BLaER1 treated with 17β-estradiol and CSF1 and Interleukin-3, amounts not matched to agents 10 nM and 100 nM (cell line): ENCODE results near the gene SON.
"Not testable (repeated sequence)": the region's sequence is repeated elsewhere in the genome, so short reads cannot be mapped to it uniquely, and the experiment has no call there.

Experiments
- H3K27ac ChIP-seq, 11 experiments: shearing (Covaris generic); formaldehyde crosslinking; 2 replicates each; pipeline ENCODE4 v1.8.1; 2022
- H3K27me3 ChIP-seq, 11 experiments: shearing (Covaris generic); formaldehyde crosslinking; 2 replicates each; pipeline ENCODE4 v1.8.1; 2022
- H3K36me3 ChIP-seq, 11 experiments: shearing (Covaris generic); formaldehyde crosslinking; 2 replicates each; pipeline ENCODE4 v1.8.1; 2022
- H3K4me1 ChIP-seq, 10 experiments: shearing (Covaris generic); formaldehyde crosslinking; 2 replicates each; pipeline ENCODE4 v1.8.1; 2022
- H3K4me2 ChIP-seq, 11 experiments: shearing (Covaris generic); formaldehyde crosslinking; 2 replicates each; pipeline ENCODE4 v1.8.1; 2022
- H3K4me3 ChIP-seq, 10 experiments: shearing (Covaris generic); formaldehyde crosslinking; 2 replicates each; pipeline ENCODE4 v1.8.1; 2022
- H3K9ac ChIP-seq, 11 experiments: shearing (Covaris generic); formaldehyde crosslinking; 2 replicates each; pipeline ENCODE4 v1.8.1; 2022
- H3K9me3 ChIP-seq, 11 experiments: shearing (Covaris generic); formaldehyde crosslinking; replicated peaks in 1 of 11; 2 replicates each; pipeline ENCODE4 v1.8.1; 2022
- H4K20me1 ChIP-seq, 11 experiments: shearing (Covaris generic); formaldehyde crosslinking; 2 replicates each; pipeline ENCODE4 v1.8.1; 2022
- Cebpa-rat ChIP-seq, 11 experiments: shearing (Covaris generic); IDR thresholded peaks; 2 replicates each; pipeline ENCODE4 v1.8.1; 2022

SON gene

GRCh38 chr21:33561373-33561772, 18.5 kb downstream of the SON start:
- H4K20me1 ChIP-seq: peaks cover 85 to 100% (median 94%) of the 10 kb centered on the region in 11 experiments
- TF ChIP-seq Cebpa-rat (IDR thresholded peaks at IDR 0.05): no peak

GRCh38 chr21:33562389-33562788, 19.6 kb downstream of the SON start:
- no peaks in the 10 kb centered on the region for H3K4me1 ChIP-seq
- no peaks in the 10 kb centered on the region for H3K9me3 ChIP-seq
- H4K20me1 ChIP-seq: peaks cover 82 to 100% (median 91%) of the 10 kb centered on the region in 11 experiments
- H3K4me3 ChIP-seq: no peak overlapping the region
- no peak for TF ChIP-seq Cebpa-rat (IDR thresholded peaks at IDR 0.05)
- H3K27ac ChIP-seq: no peak overlapping the region
- H3K4me2 ChIP-seq: no peak overlapping the region
- H3K36me3 ChIP-seq: peaks cover 82 to 100% (median 95%) of the 10 kb centered on the region in 11 experiments
- H3K9ac ChIP-seq: no peak overlapping the region
- no peaks in the 10 kb centered on the region for H3K27me3 ChIP-seq

More at GRCh38 chr21:33561373-33561772, 18.5 kb downstream of the SON start:
- peaks cover 82 to 100% (median 95%) of the 10 kb centered on the region in 11 experiments for H3K36me3 ChIP-seq
- no peaks in the 10 kb centered on the region for H3K4me1 ChIP-seq
- no peaks in the 10 kb centered on the region for H3K9me3 ChIP-seq
- H3K27ac ChIP-seq: no peak overlapping the region
- no peak overlapping the region for H3K4me3 ChIP-seq
- H3K9ac ChIP-seq: no peak overlapping the region
- H3K4me2 ChIP-seq: no peak overlapping the region
- no peaks in the 10 kb centered on the region for H3K27me3 ChIP-seq

GRCh38 chr21:33566514-33566913, 23.7 kb downstream of the SON start:
- H4K20me1 ChIP-seq: peaks cover 68 to 100% (median 84%) of the 10 kb centered on the region in 11 experiments
- H3K9ac ChIP-seq: no peak overlapping the region
- no peak overlapping the region for H3K4me3 ChIP-seq
- H3K27ac ChIP-seq: no peak overlapping the region
- H3K36me3 ChIP-seq: peaks cover 78 to 100% (median 89%) of the 10 kb centered on the region in 11 experiments
- no peaks in the 10 kb centered on the region for H3K27me3 ChIP-seq
- no peaks in the 10 kb centered on the region for H3K4me1 ChIP-seq
- no peaks in the 10 kb centered on the region for H3K9me3 ChIP-seq
- no peak overlapping the region for H3K4me2 ChIP-seq
- no peak for TF ChIP-seq Cebpa-rat (IDR thresholded peaks at IDR 0.05)

- no peak for TF ChIP-seq Cebpa-rat (IDR thresholded peaks at IDR 0.05)
These were observed 25.1 kb downstream of the SON start for GRCh38 chr21:33567914-33568313.

GRCh38 chr21:33568448-33568847, 25.6 kb downstream of the SON start:
- H3K9me3 ChIP-seq: no peaks in the 10 kb centered on the region
- H4K20me1 ChIP-seq: peaks cover 55 to 100% (median 84%) of the 10 kb centered on the region in 11 experiments; a peak in 21 of 22 replicates
- no peak overlapping the region for H3K27ac ChIP-seq
- H3K4me1 ChIP-seq: no peaks in the 10 kb centered on the region
- H3K4me3 ChIP-seq: no peak overlapping the region
- H3K27me3 ChIP-seq: no peaks in the 10 kb centered on the region
- H3K9ac ChIP-seq: no peak overlapping the region
- H3K4me2 ChIP-seq: no peak overlapping the region
- peaks cover 77 to 100% (median 90%) of the 10 kb centered on the region in 11 experiments for H3K36me3 ChIP-seq
- TF ChIP-seq Cebpa-rat (IDR thresholded peaks at IDR 0.05): no peak

More at GRCh38 chr21:33567914-33568313, 25.1 kb downstream of the SON start:
- Histone ChIP-seq H3K9me3 (no peaks in the 10 kb centered on the region), H3K4me2 (no peak overlapping the region), H3K27ac (no peak overlapping the region), H3K4me1 (no peaks in the 10 kb centered on the region), H3K9ac (no peak overlapping the region), H3K4me3 (no peak overlapping the region), H3K36me3 (peaks cover 77 to 100% (median 88%) of the 10 kb centered on the region in 11 experiments), H3K27me3 (no peaks in the 10 kb centered on the region), H4K20me1 (peaks cover 61 to 100% (median 83%) of the 10 kb centered on the region in 11 experiments; a peak in 21 of 22 replicates)

DNA sequence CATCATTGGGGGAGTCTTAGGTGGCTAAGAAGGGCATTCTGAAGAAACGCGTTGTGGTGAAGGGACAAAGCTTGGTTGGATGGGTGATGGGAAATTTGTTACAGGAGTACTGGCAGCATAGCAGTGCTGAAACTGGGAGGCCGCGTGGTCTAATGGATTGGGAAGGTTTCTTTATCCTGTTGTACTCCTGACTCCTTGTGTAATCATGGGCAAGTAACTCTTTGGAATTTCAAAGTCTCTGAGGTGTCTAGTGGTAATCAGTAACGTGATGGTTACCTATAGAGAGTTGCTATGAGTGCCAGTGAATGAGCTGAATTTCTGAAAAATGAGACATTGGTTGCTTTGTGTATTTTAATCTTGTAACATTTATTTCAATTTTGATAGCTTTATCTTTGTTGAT, 27.2 kb downstream of the SON start:
- Histone ChIP-seq H3K9me3 (no peaks in the 10 kb centered on the region), H3K27ac (no peak overlapping the region), H3K4me3 (no peak overlapping the region), H3K4me2 (no peak overlapping the region), H3K36me3 (peaks cover 81 to 100% (median 90%) of the 10 kb centered on the region in 11 experiments), H3K27me3 (no peaks in the 10 kb centered on the region), H4K20me1 (peaks cover 53 to 100% (median 84%) of the 10 kb centered on the region in 11 experiments; a peak in 21 of 22 replicates), H3K9ac (no peak overlapping the region), H3K4me1 (no peaks in the 10 kb centered on the region)
- TF ChIP-seq Cebpa-rat (IDR thresholded peaks at IDR 0.05): no peak

- no peak overlapping the region for H3K4me2 ChIP-seq
- H3K27me3 ChIP-seq: no peaks in the 10 kb centered on the region
- H3K9me3 ChIP-seq: no peaks in the 10 kb centered on the region
- H3K4me1 ChIP-seq: no peaks in the 10 kb centered on the region
- no peak overlapping the region for H3K9ac ChIP-seq
- TF ChIP-seq Cebpa-rat (IDR thresholded peaks at IDR 0.05): no peak
- no peak overlapping the region for H3K4me3 ChIP-seq
- H3K36me3 ChIP-seq: peaks cover 88 to 100% (median 95%) of the 10 kb centered on the region in 11 experiments
- H3K27ac ChIP-seq: no peak overlapping the region
- peaks cover 60 to 100% (median 95%) of the 10 kb centered on the region in 11 experiments; a peak in 21 of 22 replicates for H4K20me1 ChIP-seq
These were observed 29.5 kb downstream of the SON start for GRCh38 chr21:33572350-33572749.

- H3K4me3 ChIP-seq, H3K9ac ChIP-seq, H3K27ac ChIP-seq, H3K27me3 ChIP-seq, H3K4me2 ChIP-seq, H3K9me3 ChIP-seq: not testable (repeated sequence)
- peaks cover 0 to 17% (median 4%) of the 10 kb centered on the region in 10 experiments; a peak in 8 of 20 replicates for H3K4me1 ChIP-seq
- H3K36me3 ChIP-seq: peaks cover 64 to 100% (median 89%) of the 10 kb centered on the region in 11 experiments
- H4K20me1 ChIP-seq: peaks cover 33 to 79% (median 67%) of the 10 kb centered on the region in 11 experiments; a peak in 20 of 22 replicates
These were observed 33.9 kb downstream of the SON start for GRCh38 chr21:33576741-33577141.

GRCh38 chr21:33578214-33578613, 35.4 kb downstream of the SON start:
- Histone ChIP-seq H3K27me3 (no peaks in the 10 kb centered on the region), H3K9me3 (no peaks in the 10 kb centered on the region), H3K4me3 (no peak overlapping the region), H3K36me3 (peaks cover 50 to 100% (median 85%) of the 10 kb centered on the region in 11 experiments), H3K4me2 (no peak overlapping the region), H3K9ac (no peak overlapping the region), H3K4me1 (peaks cover 0 to 17% (median 4%) of the 10 kb centered on the region in 10 experiments; a peak in 8 of 20 replicates), H3K27ac (no peak overlapping the region; a peak in 1 of 22 replicates), H4K20me1 (peaks cover 29 to 64% (median 52%) of the 10 kb centered on the region in 11 experiments; a peak in 20 of 22 replicates)
- TF ChIP-seq Cebpa-rat (IDR thresholded peaks at IDR 0.05): no peak
